ENCODE results near the gene TBC1D21.

GRCh38 chr15:73930790-73931281, 57.5 kb downstream of the TBC1D21 start:
- TF ChIP-seq NFRKB (IDR thresholded peaks at IDR 0.05) (no peak), ELF4 (IDR thresholded peaks at IDR 0.05) (no peak), FOXA1 (IDR thresholded peaks at IDR 0.05) (no peak), CTBP1 (IDR thresholded peaks at IDR 0.05; ENCODE audit: borderline replicate concordance) (no peak), FOXK2 (IDR thresholded peaks at IDR 0.05) (no peak), PKNOX1 (IDR thresholded peaks at IDR 0.05) (no peak), SP1 (IDR thresholded peaks at IDR 0.05) (no peak), BHLHE40 (IDR thresholded peaks at IDR 0.05; ENCODE audit: borderline replicate concordance) (no peak), FOXM1 (IDR thresholded peaks at IDR 0.05; ENCODE audit: borderline replicate concordance) (no peak), LEF1 (IDR thresholded peaks at IDR 0.05; ENCODE audit: borderline replicate concordance) (no peak), ZNF384 (IDR thresholded peaks at IDR 0.05) (no peak), SUZ12 (IDR thresholded peaks at IDR 0.05) (no peak)

All from HEK293T (cell line).